Activated CD4-positive, alpha-beta T cell treated with anti-CD3 and anti-CD28 coated beads for 1 hour (primary cell): ENCODE measurements around the gene TFAP2B.

Experiments used
- DNase-seq: peaks from one replicate; pipeline ENCODE4 v3.0.0-alpha.2; 2020

Gene TFAP2B

GRCh38 chr6:50825375-50826036, 6.8 kb downstream of the TFAP2B start:
- DNase-seq = no peak

GRCh38 chr6:50826037-50826761, 7.5 kb downstream of the TFAP2B start:
- no peak for DNase-seq

GRCh38 chr6:50826803-50827202, 8.1 kb downstream of the TFAP2B start:
- no peak for DNase-seq

- DNase-seq = no peak
Measured at GRCh38 chr6:50829049-50829448, 10.4 kb downstream of the TFAP2B start.

- no peak for DNase-seq
Measured at GRCh38 chr6:50829898-50830444, 11.3 kb downstream of the TFAP2B start.

GRCh38 chr6:50831186-50831585, 12.5 kb downstream of the TFAP2B start:
- DNase-seq = no peak

- no peak for DNase-seq
Measured at GRCh38 chr6:50832912-50833311, 14.2 kb downstream of the TFAP2B start.

- DNase-seq = no peak
Measured at GRCh38 chr6:50834929-50835410, 16.3 kb downstream of the TFAP2B start.

- no peak for DNase-seq
Measured at GRCh38 chr6:50836231-50836630, 17.6 kb downstream of the TFAP2B start.

GRCh38 chr6:50837589-50838445, 19.1 kb downstream of the TFAP2B start:
- no peak for DNase-seq

GRCh38 chr6:50840112-50840810, 21.6 kb downstream of the TFAP2B start:
- no peak for DNase-seq

GRCh38 chr6:50840811-50841192, 22.1 kb downstream of the TFAP2B start:
- no peak for DNase-seq

GRCh38 chr6:50842446-50842845, 23.8 kb downstream of the TFAP2B start:
- DNase-seq = no peak

- DNase-seq = no peak
Measured at GRCh38 chr6:50842861-50843384, 24.3 kb downstream of the TFAP2B start.

- DNase-seq = no peak
Measured at GRCh38 chr6:50843842-50844241, 25.2 kb downstream of the TFAP2B start.

- DNase-seq = no peak
Measured at GRCh38 chr6:50845499-50846143, 26.9 kb downstream of the TFAP2B start.

- DNase-seq = no peak
Measured at GRCh38 chr6:50846144-50846851, 27.6 kb downstream of the TFAP2B start.

GRCh38 chr6:50846852-50847155, 28.1 kb downstream of the TFAP2B start:
- no peak for DNase-seq

GRCh38 chr6:50847890-50848594, 29.4 kb downstream of the TFAP2B start:
- DNase-seq = no peak

GRCh38 chr6:50848989-50849795, 30.5 kb downstream of the TFAP2B start:
- no peak for DNase-seq
